OCI-LY7 (cell line): Measurements from ENCODE around the gene XRCC6.

Experiments used
- EZH2phosphoT487 ChIP-seq: fragments of 200-600 bp; sonication (generic); IDR thresholded peaks from 2 replicates; pipeline ENCODE4 v1.6.1; 2018; ENCODE audit warnings: low read depth, borderline replicate concordance, mild to moderate bottlenecking, mixed run types, antibody characterized with exemption, low read length, moderate library complexity, mixed read lengths
- TF ChIP-seq, protein P1 (sequence below): fragments of 200-600 bp; sonication (generic); conservative IDR thresholded peaks from 2 replicates; pipeline ENCODE4 v1.5.1; 2014; ENCODE audit warnings: mild to moderate bottlenecking, antibody characterized with exemption, low read length, moderate library complexity, mixed read lengths

DNA sequence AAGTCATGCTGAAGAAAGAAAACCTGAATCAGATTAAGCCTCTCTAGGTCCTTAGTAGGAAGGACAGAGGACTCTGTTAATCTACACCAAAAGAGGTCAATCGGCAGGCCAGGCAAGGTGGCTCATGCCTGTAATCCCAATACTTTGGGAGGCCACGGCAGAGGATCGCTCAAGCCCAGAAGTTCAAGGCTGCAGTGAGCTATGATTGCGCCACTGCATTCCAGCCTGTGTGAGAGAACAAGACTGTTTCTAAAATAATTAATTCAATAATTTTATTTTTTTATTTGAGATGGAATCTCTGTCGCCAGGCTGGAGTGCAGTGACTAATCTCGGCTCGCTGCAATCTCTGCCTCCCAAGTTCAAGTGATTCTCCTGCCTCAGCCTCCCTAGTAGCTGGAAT is 4.5 kb downstream of the XRCC6 start:
- TF ChIP-seq, protein P1, sequence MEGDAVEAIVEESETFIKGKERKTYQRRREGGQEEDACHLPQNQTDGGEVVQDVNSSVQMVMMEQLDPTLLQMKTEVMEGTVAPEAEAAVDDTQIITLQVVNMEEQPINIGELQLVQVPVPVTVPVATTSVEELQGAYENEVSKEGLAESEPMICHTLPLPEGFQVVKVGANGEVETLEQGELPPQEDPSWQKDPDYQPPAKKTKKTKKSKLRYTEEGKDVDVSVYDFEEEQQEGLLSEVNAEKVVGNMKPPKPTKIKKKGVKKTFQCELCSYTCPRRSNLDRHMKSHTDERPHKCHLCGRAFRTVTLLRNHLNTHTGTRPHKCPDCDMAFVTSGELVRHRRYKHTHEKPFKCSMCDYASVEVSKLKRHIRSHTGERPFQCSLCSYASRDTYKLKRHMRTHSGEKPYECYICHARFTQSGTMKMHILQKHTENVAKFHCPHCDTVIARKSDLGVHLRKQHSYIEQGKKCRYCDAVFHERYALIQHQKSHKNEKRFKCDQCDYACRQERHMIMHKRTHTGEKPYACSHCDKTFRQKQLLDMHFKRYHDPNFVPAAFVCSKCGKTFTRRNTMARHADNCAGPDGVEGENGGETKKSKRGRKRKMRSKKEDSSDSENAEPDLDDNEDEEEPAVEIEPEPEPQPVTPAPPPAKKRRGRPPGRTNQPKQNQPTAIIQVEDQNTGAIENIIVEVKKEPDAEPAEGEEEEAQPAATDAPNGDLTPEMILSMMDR: no peak
- TF ChIP-seq EZH2phosphoT487: no peak
